Sigmoid colon (tissue), 7 donors: ENCODE data around the gene ATXN7. TPM values are rescaled to one million over a fixed set of nuclear protein-coding genes. Genes with fewer than 3 reads are reported as not detected.

ENCODE experiments used
- DNase-seq: peaks from one replicate; pipeline ENCODE4 v3.0.0-alpha.2; 2019
- H3K27ac ChIP-seq, 4 donors: fragments of 200-600 bp; sonication (generic); one replicate each; pipeline ENCODE4 v1.5.1; 2016 to 2019; ENCODE audit warnings: mild to moderate bottlenecking in 1 of 4
- H3K27me3 ChIP-seq, 3 donors: fragments of 200-600 bp; sonication (generic); one replicate each; pipeline ENCODE4 v1.5.1; 2019; ENCODE audit warnings: mild to moderate bottlenecking in 1 of 3
- H3K36me3 ChIP-seq, 4 donors: fragments of 200-600 bp; sonication (generic); one replicate each; pipeline ENCODE4 v1.5.1; 2016 to 2019
- H3K4me1 ChIP-seq, 4 donors: fragments of 200-600 bp; sonication (generic); one replicate each; pipeline ENCODE4 v1.5.1; 2017 to 2019
- H3K4me3 ChIP-seq, 4 donors: fragments of 200-600 bp; sonication (generic); one replicate each; pipeline ENCODE4 v1.5.1; 2017 to 2019; ENCODE audit warnings: mild to moderate bottlenecking in 2 of 4, moderate library complexity in 1 of 4
- H3K9me3 ChIP-seq, 4 donors: fragments of 200-600 bp in 3 of 4; sonication (generic) in 3 of 4; one replicate each; pipeline versions ENCODE4 v1.5.1 to v1.6.1; 2013 to 2019
- CTCF ChIP-seq, 4 experiments: fragments of 450-650 bp in 3 of 4; fragments of 200-600 bp in 1 of 4; IDR thresholded peaks; one replicate each; pipeline ENCODE4 v1.5.1; 2016 to 2019; ENCODE audit warnings: antibody characterized with exemption in 4 of 4, mild to moderate bottlenecking in 3 of 4, moderate library complexity in 2 of 4
- EP300 ChIP-seq, 4 donors: sonication (generic); formaldehyde crosslinking; IDR thresholded peaks; one replicate each; pipeline ENCODE4 v1.6.1; 2017; ENCODE audit warnings: antibody characterized with exemption in 4 of 4
- POLR2A ChIP-seq, 2 donors: fragments of 450-650 bp; IDR thresholded peaks; one replicate each; pipeline ENCODE4 v1.6.1; 2016; ENCODE audit warnings: antibody characterized with exemption in 2 of 2, mild to moderate bottlenecking in 2 of 2, moderate library complexity in 2 of 2
- POLR2AphosphoS5 ChIP-seq, 4 donors: sonication (generic); formaldehyde crosslinking; IDR thresholded peaks; one replicate each; pipeline ENCODE4 v1.6.1; 2017; ENCODE audit warnings: antibody characterized with exemption in 4 of 4
- WGBS, 2 donors: extraction: QIAGEN DNeasy Blood & Tissue Kit; methylation state at CpG; one replicate each; pipeline ENCODE4 v1.1.7; 2013; 5-methylcytosine and 5-hydroxymethylcytosine counted together
- intact Hi-C: fragments of 100-400 bp; cut with DNase I; formaldehyde crosslinking; loops from one replicate; pipeline ENCODE4 v1.15.1; 2023
- polyA plus RNA-seq, 3 donors: library from polyadenylated mRNA; stranded (reverse); fragments of 200-250 nt; gene quantifications; one replicate each; pipeline ENCODE4 v1.2.3, GENCODE V29; 2013
- total RNA-seq, 4 donors: library from RNA; depleted of rRNA; stranded (reverse); fragments of >200 nt; gene quantifications; one replicate each; pipeline ENCODE4 v1.1.0, GENCODE V29; 2016
- donor health status: healthy with polysubstance abuse.
- donor health status: Bipolar disorder and iron deficiency.
- donor health status: healthy.

ATXN7 gene
- total and polyA plus RNA-seq, 7 donors, result 2.1 to 32.7 (median 17.8) TPM

GRCh38 chr3:63922491-63923199, 59.0 kb downstream of the ATXN7 start:
- Histone ChIP-seq H3K27me3 (no peaks in the 10 kb centered on the region), H3K4me3 (no peak overlapping the region), H3K27ac (no peak overlapping the region), H3K36me3 (peaks cover 3 to 16% (median 7%) of the 10 kb centered on the region in 4 donors), H3K9me3 (no peaks in the 10 kb centered on the region), H3K4me1 (peaks cover 0 to 25% (median 10%) of the 10 kb centered on the region in 4 donors)
- 74 to 80% methylated on average over 2 of the region's 2 CpGs for WGBS, 2 donors
- DNase-seq, result no peak
- TF ChIP-seq CTCF (IDR thresholded peaks at IDR 0.05) (no peak), EP300 (IDR thresholded peaks at IDR 0.05) (no peak), POLR2A (IDR thresholded peaks at IDR 0.05) (no peak), POLR2AphosphoS5 (IDR thresholded peaks at IDR 0.05) (no peak)
- intact Hi-C loops, result no loop called here

- 90 to 96% methylated on average over 4 of the region's 4 CpGs for WGBS, 2 donors
Observed at GRCh38 chr3:63926309-63926708, 62.6 kb downstream of the ATXN7 start.

GRCh38 chr3:63927422-63928280, 64.0 kb downstream of the ATXN7 start:
- intact Hi-C loops, result no loop called here
- Histone ChIP-seq H3K4me3 (no peak overlapping the region), H3K27me3 (no peaks in the 10 kb centered on the region), H3K36me3 (peaks cover 0 to 6% (median 3%) of the 10 kb centered on the region in 4 donors), H3K4me1 (peaks cover 0 to 35% (median 16%) of the 10 kb centered on the region in 4 donors), H3K9me3 (no peaks in the 10 kb centered on the region), H3K27ac (no peak overlapping the region)
- WGBS, 2 donors, result 75 to 86% methylated on average over 10 of the region's 10 CpGs
- DNase-seq, result no peak
- no peak for TF ChIP-seq CTCF (IDR thresholded peaks at IDR 0.05)
- no peak for TF ChIP-seq POLR2AphosphoS5 (IDR thresholded peaks at IDR 0.05)
- TF ChIP-seq EP300 (IDR thresholded peaks at IDR 0.05), result no peak
- no peak for TF ChIP-seq POLR2A (IDR thresholded peaks at IDR 0.05)

More at GRCh38 chr3:63926309-63926708, 62.6 kb downstream of the ATXN7 start:
- Histone ChIP-seq H3K9me3 (no peaks in the 10 kb centered on the region), H3K36me3 (peaks cover 3 to 7% (median 7%) of the 10 kb centered on the region in 4 donors), H3K27ac (no peak overlapping the region), H3K4me3 (no peak overlapping the region), H3K27me3 (no peaks in the 10 kb centered on the region), H3K4me1 (peaks cover 0 to 25% (median 8%) of the 10 kb centered on the region in 4 donors)
- TF ChIP-seq POLR2A (IDR thresholded peaks at IDR 0.05) (no peak), POLR2AphosphoS5 (IDR thresholded peaks at IDR 0.05) (no peak), EP300 (IDR thresholded peaks at IDR 0.05) (no peak), CTCF (IDR thresholded peaks at IDR 0.05) (no peak)
- intact Hi-C loops, result no loop called here
- DNase-seq, result no peak

- no peak overlapping the region for H3K4me3 ChIP-seq
- TF ChIP-seq POLR2A (IDR thresholded peaks at IDR 0.05), result no peak
- no peak for TF ChIP-seq CTCF (IDR thresholded peaks at IDR 0.05)
- no peak for TF ChIP-seq POLR2AphosphoS5 (IDR thresholded peaks at IDR 0.05)
- TF ChIP-seq EP300 (IDR thresholded peaks at IDR 0.05), result no peak
- no peaks in the 10 kb centered on the region for H3K36me3 ChIP-seq
- intact Hi-C loops, result no loop called here
- peaks cover 0 to 51% (median 28%) of the 10 kb centered on the region in 4 donors for H3K4me1 ChIP-seq
- H3K9me3 ChIP-seq, result no peaks in the 10 kb centered on the region
- no peak for DNase-seq
- no peak overlapping the region for H3K27ac ChIP-seq
- H3K27me3 ChIP-seq, result no peaks in the 10 kb centered on the region
- 92 to 94% methylated on average over 3 of the region's 3 CpGs for WGBS, 2 donors
Observed at GRCh38 chr3:63931290-63931689, 67.6 kb downstream of the ATXN7 start.
